NCI-H1105 treated with DMSO at 0.1 percent for 48 hours (cell line): ENCODE measurements around the gene ITGA2.

ENCODE experiments used
- DNase-seq: peaks from one replicate; lab custom pipeline; 2025; lab: John Stamatoyannopoulos, UW

Gene ITGA2

GRCh38 chr5:52988335-52989024 is 672 bp upstream of the ITGA2 start:
- no peak for DNase-seq

DNA sequence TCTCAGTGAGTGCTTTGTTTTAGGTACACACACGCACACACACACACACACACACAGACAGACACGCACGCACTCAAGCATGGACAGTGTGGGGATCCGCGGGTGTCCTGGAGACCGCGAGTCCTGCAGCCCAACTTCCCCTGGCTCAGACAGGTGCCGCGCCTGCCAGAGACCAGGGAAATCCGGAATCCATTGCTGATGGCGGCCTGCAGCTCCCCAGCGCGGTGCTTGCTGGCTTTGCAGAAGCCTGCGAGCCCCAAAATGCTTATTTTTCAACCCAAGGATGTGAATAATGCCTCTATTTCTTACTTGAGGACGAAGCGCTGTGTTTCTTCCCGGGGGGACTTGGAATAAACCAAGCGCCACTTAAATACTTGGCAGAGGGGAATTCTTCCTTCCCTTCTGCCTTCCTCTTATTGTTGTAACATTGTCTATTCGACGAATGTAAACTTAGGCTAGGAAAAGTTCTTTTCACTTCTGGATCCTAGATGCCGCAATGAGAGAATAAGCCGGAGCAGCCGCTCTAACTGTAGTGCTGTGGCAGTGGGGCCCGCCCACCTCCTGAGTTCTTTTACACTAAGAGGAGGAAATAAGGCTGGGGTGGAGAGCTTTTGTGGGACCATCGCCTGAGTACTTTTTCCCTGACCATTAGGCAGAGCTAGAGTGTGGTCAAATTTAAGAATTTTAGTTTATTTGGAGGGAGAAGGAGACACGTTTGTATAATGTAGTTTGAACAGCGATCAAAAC is 802 bp downstream of the ITGA2 start:
- peak; percentile 2 for DNase-seq

DNA sequence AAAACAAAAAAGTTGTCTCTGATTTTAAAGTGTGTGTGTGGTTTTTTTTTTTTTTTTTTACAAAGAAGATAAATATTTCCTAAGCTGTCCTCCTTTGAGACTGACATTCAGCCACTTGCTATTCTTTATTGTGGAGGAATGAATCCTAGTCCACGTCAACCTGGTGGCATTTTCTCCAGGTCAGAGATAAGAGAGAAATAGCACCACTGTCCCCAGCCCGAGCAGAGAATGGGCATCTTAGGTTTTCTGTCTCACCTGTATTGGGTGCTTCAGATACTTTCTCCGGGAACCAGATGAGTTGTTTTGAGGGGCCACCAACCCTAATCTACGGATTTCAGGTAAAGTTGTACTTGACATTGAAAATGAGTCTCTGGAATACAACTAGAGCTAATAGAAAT is 1.4 kb downstream of the ITGA2 start:
- DNase-seq = no peak

GRCh38 chr5:52993367-52993766 is 4.2 kb downstream of the ITGA2 start:
- no peak for DNase-seq

DNA sequence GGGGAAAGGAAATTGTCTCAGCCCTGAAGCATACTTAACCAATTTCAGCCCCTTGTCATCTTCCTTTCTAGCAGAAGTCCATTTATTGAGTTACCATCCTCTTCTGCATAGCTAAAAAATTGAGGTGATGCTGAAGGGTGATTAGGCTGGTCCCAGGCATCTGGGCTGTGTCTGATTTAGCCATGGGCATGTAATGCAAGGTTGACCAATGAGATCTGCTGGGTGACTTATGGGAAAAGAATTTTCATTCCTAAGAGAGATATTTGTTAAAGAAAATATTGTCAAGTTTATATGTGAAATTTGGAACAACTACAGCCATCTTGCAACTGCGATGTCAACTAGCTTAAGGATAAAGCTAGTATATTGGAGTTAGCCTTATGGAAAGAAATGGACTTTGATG is 5.1 kb downstream of the ITGA2 start:
- no peak for DNase-seq

DNA sequence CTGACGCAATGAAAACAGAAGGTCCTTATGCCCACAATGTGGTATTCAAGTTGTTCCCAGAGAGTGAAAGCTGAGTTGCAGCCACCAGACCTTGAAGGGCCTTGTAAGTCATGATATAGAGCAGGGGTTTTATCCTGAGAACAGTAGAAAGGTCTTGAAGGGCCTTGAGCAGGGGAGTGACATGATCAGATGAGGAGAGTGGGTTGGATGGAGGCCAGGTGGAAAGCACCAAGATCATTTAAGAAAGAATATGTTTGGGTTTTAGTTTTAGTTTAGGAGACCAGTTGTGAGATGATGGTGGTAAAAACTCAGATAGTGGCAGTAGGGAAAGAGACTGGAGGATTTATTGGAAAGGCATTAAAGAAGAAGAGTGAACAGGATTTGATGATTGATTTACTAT is 5.9 kb downstream of the ITGA2 start:
- DNase-seq = no peak

DNA sequence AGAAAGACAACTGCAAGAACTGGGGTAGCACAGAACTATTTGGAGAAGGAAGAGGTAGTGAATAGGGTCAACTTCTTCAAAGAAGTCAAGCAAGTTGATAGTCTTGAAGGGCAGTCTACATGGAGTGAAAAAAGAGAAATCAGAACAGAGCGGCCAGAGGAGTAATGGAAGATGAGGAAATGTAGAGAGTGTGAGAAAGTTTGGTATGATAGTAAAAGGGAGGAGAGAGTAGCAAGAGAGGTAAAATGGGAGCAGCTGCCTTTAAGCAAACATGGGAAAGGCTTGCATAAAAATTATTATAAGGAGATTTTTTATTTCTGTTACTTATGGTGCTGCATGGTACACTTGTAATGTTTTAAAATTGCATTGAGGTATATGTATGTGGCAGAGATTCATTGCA is 6.8 kb downstream of the ITGA2 start:
- DNase-seq = no peak

DNA sequence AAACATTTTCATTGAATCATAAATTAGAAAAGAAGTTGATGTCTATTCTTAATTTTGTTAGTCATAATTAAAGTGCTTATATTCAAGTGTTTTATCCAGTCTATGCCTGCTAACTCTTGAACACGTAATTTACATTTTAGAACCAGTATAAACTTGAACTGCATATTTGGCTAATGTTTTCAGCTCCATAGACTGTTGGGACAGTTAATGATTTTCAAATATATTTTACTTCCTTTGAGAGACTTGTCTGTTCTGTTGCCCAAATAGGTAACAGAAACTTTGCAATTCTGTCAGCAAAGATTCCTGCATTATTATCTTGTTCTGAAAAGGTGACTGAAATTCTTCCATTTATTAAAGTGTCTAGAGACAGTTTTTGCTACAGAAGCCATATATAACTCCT is 7.8 kb downstream of the ITGA2 start:
- no peak for DNase-seq

DNA sequence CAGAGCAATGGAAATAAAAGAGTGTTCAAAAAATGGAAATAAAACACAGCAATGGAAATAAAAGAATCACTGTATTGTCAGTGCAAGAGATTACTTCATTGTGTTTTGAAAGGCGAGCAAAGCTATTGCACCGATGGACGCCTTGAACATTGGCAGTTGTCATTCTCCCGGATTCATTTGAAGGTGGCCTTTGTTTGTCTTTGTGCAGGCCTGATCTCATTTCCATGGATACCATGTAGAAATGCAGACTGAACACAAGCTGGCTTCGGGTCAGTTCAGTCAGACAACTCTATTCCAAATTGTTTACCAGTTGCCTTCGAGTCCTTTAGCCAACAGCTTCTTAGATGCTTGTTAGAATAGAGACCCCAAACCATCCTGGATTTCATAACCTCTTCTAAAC is 8.3 kb downstream of the ITGA2 start:
- no peak for DNase-seq

DNA sequence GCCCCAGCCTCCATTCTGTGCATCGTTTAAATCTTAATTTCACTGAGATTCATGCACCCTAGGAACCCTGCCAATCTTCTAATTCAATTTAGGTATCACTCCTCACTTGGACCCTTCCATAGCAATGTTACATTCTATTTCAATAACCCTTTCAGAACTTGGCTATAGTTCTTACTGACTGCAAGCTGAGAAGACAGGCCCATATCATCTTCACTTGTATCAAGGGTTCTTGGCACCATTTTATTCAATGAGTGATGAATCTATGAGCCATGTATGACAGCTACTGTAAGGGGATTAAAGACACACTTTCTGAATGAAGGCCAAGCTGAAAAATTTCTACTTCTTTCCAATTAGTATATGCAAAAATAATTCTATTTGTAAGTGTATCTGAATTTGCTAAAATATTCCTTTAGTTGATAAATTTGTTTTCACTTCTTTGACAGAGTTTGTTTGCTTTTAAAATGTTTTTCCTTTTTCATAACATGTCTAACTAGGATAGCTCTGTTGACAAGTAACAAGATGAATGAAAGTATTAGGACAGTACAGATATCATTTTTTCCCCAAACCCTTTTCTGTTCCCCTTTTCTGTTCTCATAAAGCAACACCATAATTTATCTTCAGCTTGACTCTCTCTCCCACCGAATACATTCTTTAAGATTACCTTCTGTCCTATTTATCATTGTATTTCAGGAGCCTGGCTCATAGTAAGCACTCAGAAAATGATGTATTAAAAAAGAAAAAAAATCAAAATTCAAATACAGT is 9.6 kb downstream of the ITGA2 start:
- DNase-seq = no peak

GRCh38 chr5:52999344-52999949 is 10.3 kb downstream of the ITGA2 start:
- DNase-seq = no peak

DNA sequence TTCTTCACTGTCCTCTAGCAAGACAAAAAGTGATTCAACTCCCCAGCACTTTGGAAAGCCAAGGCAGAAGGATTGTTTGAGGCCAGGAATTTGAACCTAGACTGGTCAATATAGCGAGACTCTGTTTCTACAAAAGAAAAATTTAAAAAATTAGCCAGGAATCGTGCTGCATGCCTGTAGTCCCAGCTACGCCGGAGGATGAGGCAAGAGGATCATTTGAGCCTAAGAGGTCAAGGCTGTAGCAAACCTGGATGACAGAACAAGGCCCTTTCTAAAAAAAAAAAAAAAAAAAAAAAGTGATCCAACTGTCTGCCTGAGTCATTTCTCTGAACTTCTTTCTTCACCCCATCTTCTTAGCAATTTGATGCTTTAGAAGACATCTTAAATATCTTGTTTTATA is 12.4 kb downstream of the ITGA2 start:
- DNase-seq = no peak

GRCh38 chr5:53002491-53002890 is 13.3 kb downstream of the ITGA2 start:
- DNase-seq = peak; percentile 0

DNA sequence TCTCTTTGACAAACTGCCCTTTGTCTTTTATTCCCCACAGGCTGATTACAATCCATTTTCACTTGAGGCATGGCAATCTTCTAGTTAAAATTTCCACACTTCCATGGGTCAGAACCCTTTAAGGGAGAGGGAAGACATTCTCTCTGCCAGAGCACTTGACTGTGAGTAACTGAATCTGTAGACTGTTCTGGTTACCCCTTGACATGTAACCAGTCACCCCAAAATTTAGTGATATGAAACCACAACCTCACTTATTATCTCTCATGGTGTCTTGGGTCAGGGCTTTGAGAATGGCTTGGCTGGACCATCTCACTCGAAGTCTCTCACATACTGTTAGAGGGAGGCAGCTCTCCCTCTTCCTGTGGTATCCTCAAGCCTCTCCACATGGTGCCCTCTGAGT is 14.0 kb downstream of the ITGA2 start:
- DNase-seq = no peak

GRCh38 chr5:53006911-53007890 is 18.0 kb downstream of the ITGA2 start:
- no peak for DNase-seq

GRCh38 chr5:53008751-53009150 is 19.6 kb downstream of the ITGA2 start:
- DNase-seq = no peak

DNA sequence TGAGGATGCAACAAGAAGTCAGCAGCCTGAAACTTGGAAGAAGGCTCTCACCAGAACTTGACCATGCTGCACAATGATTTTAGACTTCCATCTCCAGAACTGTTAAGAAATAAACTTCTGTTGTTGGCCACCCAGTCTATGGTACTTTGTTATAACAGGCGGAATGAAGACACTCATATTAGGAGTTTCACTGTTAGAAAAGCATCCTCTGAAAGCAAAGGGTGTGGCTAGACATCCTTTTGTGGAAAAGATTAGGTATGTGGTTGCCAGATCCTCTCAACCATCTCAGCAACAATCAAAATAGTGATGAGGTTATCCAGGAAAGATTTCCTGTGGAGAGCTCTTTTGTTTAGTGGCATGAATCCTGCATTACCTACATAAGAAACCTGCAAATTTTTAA is 20.7 kb downstream of the ITGA2 start:
- no peak for DNase-seq

DNA sequence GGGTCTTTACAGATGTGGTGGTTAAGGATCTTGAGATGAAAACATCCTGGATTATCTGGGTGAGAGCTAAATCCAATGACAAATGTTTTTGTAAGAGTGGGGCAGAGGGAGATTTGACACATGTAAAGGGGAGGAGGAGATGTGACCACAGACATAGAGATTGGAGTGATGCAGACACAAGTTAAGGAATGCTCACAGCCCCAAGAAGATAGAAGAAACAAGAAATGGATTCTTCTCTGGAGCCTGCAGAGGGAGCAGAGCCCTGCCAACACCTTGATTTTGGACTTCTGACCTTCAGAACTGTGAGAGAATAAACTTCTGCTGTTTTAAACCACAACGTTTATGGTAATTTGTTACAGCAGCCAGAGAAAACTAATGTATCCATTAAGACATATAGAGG is 21.7 kb downstream of the ITGA2 start:
- DNase-seq = no peak

- no peak for DNase-seq
Observed at GRCh38 chr5:53011233-53011632, 22.1 kb downstream of the ITGA2 start.

DNA sequence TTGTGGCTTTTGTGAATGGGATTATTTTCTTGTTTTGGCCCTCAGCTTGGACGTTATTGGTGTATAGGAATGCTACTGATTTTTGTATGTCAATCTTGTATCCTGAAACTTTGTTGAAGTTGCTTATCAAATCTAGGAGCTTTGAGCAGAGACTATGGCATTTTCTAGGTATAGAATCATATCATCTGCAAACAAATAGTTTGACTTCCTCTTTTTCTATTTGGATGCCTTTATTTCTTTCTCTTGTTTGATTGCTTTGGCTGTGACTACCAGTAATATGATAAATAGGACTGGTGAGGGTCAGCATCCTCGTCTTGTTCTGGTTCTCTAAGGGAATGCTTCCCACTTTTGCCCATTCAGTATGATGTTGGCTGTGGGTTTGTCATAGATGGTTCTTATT is 24.7 kb downstream of the ITGA2 start:
- no peak for DNase-seq

DNA sequence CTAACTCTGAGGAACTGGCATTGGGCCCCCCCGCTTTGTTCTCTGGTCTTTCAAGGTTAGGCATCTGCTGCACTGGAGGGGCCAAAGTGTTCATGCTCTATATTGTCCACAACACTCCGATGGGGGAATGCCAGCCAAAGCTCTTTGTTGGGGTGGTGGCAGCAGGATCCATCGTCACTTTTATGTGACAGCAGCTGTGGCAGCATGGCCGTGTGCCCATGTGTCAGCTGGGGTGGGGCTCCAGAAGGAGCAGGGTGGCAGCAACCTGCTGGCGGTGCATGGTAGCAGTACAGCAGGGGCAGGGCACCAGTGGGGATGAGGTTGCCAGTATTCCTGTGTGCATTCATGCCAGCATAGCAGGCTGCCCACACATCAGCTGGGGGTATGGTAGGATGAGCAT is 28.2 kb downstream of the ITGA2 start:
- DNase-seq = no peak
